HG02885 (cell line): ENCODE data around the gene MZT2A.
"Not testable (repeated sequence)": the region's sequence is repeated elsewhere in the genome, so short reads cannot be mapped to it uniquely, and the experiment has no call there.

Experiments used
- ATAC-seq: cut with Tn5 transposase; IDR thresholded peaks from one replicate; pipeline ENCODE4 v1.9.1; 2021; ENCODE audit warnings: mild to moderate bottlenecking; ENCODE audit not compliant: unreplicated experiment, poor library complexity

The MZT2A gene

DNA sequence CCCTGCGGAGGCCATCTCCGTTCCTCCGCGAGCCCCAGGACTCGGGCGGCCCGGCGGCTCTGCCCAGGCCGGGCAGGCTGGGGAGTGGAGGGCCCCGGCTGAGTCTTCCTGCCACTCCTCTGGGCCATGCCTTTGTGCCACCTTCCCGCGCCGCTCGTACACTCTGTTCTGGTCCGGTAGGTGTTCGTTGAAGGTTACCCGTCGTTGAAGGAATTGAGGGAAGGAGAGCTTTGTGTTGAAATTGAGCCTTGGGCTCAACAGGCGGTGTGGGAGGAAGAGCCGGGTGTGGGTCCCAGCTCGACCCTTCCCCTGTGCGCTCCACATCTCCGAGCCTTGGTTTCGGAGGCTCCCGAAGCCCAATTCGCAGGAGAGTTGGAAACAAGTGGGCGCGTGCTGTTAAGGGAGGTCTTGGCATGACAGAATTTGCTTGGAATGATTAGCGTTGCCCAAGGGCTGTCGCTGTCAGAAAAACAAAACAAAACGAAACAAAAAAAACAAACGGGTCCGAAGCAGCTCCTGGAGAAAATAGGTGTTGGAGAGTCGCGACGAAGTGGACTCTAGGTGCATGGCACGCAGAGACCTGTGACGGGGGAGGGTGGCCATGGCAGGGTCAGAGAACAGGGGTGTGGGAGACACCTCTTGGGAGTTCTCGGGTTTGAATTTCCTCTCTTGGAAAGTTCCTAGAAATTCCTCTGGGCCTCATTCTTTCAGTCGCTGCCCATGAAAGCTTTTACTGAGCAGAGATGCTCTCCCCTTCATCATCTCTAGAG, 1.2 kb upstream of the MZT2A start:
- peak; percentile 11 for ATAC-seq

GRCh38 chr2:131492418-131493198, 411 bp upstream of the MZT2A start:
- ATAC-seq: peak; percentile 73

GRCh38 chr2:131491469-131491836, 744 bp downstream of the MZT2A start:
- peak; percentile 11 for ATAC-seq

DNA sequence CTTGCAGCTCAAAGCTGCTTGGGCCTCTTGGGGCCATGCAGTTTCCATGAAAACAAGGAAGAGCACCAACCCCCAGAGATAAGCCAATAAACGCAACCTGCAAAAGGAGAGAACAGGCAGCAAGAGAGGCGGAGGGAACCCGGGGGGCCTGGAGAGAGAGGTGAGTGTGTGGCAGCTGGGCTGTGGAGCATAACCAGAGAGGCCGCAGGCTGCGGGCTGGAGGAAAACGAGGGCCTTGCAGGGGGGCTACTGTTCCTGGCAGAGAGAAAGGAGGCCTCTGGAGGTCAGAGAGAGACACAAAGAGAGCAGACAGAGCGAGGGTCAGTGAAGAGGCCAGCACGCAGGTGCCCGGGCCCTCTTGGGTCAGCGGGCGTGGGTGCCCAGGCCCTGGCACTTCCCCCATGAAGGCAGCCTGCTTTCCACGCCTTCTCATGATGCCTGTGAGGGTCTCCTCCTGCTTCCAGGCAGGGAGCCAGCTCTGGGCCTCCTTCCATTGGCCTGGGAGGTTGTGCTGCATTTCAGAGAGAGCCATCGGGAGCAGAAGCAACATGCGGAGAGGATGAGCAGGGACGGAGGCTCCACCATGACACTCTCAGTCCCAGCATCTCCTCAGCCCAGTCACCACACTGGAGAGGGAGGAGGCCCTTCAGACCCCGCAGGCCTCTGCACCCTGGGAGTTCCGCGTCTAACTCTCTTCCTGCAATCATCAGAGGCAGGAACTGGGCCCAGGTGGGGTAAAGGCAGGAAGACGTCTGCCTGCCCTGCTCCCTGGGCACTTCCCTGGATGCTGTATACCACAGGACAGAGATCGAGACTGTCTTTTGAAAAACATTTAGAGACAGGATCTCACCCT, 1.4 kb downstream of the MZT2A start:
- peak; percentile 14 for ATAC-seq

- ATAC-seq: no peak
Observed at GRCh38 chr2:131488306-131489205, 3.6 kb downstream of the MZT2A start.

GRCh38 chr2:131486201-131486902, 5.8 kb downstream of the MZT2A start:
- ATAC-seq: not testable (repeated sequence)

GRCh38 chr2:131484906-131485460, 7.2 kb downstream of the MZT2A start:
- not testable (repeated sequence) for ATAC-seq

DNA sequence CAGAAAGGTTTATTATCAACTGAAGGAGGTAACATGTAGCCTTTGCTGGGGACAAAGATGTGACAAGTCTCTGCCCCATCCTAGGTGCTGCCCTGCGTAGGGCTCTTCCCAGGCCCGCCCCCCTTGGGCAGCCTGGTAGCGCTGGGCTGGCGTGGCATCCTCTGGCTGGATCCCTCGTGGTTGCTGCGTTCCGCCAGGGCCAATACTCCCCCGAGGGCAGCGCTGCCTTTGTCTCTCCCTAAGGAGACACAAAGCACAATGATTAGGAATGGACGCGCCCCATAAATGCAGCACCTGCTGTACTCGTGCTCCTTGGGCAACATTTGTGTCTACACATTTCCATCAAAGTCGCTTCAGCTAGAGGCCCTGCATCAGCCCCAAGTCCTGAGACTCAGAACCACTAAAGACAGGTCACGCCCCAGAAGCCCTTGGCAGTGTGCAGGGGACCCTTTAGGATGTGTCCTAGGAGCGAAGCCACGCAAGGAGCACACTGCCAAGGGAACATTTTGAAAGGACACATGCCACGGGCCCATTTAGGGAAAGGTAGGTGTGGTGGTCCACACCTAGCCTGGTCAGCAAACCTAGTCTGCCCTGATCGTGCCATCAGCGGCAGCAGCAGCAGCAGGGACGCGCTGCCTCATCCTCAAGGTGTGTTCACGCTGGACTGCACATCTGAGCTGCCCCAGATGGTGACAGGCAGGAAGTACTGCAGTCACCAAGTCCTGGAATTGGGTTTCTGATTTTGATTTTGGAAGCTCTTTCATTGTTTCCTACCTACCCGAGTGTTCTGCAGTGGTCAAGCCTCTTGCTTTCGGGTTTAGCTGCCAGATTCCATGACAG, 8.0 kb downstream of the MZT2A start:
- not testable (repeated sequence) for ATAC-seq

GRCh38 chr2:131482506-131483155, 9.6 kb downstream of the MZT2A start:
- not testable (repeated sequence) for ATAC-seq

DNA sequence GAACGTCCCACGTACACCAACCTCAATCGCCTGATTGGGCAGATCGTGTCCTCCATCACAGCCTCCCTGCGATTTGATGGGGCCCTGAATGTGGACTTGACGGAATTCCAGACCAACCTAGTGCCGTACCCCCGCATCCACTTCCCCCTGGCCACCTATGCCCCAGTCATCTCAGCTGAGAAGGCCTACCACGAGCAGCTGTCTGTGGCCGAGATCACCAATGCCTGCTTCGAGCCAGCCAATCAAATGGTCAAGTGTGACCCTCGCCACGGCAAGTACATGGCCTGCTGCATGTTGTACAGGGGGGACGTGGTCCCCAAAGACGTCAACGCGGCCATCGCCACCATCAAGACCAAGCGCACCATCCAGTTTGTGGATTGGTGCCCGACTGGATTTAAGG, 11.8 kb downstream of the MZT2A start:
- ATAC-seq: not testable (repeated sequence)

DNA sequence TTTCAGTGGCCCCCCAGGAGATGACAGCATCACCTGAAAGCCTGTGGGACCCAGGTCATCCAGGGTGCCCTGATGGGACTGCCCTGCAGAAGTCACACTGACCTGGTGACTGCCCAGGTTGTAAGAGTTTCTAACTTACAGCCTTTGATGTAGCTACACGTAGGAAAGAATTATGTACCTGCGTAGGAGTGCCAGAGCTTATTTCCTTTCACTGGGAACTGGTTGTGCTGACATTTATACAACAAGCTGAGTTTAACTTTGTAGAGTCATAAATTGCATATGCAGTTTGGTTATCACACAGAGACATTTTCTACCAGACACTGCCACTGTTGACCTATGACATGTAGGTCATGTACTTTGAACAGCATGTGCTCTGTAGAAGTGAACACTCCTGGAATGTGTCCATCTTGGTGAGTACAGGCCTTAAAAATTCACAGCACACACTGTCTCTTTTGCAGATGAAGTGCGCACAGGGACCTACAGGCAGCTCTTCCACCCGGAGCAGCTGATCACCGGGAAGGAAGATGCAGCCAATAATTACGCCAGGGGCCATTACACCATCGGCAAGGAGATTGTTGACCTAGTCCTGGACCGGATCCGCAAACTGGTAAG, 13.2 kb downstream of the MZT2A start:
- not testable (repeated sequence) for ATAC-seq

DNA sequence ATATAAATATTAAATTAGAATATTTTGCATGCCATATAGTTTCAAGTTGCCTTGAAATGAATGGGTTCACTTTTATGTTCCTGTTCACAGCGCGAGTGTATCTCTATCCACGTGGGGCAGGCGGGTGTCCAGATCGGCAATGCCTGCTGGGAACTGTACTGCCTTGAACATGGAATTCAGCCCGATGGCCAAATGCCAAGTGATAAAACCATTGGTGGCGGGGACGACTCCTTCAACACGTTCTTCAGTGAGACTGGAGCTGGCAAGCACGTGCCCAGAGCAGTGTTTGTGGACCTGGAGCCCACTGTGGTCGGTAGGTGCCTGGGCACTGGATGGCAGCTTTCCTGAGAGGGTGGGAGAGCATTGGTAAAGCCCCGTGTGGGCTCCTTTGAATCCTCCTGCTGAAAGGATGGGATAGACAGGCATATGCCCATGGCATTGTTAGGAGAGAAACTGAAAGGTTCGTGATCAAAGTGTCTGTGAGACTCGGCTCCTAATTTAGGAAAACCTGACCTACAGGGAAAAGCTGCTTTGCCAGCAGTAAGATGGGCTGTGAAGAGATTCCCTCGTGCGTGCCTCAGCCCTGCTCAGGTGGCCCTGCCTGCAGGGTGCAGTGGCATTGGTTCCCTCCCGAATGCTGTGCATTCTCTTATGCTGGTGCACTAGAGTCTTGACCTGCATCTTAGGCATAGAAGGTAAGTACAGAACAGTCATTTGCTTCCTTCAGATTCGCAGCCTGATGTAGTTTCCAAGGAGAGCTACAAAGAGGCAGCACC, 13.9 kb downstream of the MZT2A start:
- not testable (repeated sequence) for ATAC-seq

DNA sequence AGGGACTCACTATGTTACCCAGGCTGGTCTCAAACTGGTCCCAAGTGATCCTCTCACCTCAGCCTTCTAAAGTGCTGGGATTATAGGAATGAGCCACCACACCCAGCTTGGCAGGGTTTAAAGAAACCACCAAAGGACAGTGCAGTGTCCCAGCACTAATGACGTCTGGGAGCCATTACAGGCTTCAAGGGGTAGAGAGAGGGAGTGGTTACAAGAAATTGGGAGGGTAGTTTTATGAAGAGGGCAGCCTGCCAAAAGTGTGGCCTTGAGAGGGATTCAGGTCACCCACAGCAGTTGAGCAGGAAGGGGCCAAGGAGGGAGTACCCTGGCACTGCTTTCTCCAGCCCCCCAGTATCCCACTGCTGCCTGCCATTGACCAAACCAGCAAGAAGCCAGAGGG, 15.0 kb downstream of the MZT2A start:
- ATAC-seq: not testable (repeated sequence)

GRCh38 chr2:131476363-131476762, 15.8 kb downstream of the MZT2A start:
- not testable (repeated sequence) for ATAC-seq

DNA sequence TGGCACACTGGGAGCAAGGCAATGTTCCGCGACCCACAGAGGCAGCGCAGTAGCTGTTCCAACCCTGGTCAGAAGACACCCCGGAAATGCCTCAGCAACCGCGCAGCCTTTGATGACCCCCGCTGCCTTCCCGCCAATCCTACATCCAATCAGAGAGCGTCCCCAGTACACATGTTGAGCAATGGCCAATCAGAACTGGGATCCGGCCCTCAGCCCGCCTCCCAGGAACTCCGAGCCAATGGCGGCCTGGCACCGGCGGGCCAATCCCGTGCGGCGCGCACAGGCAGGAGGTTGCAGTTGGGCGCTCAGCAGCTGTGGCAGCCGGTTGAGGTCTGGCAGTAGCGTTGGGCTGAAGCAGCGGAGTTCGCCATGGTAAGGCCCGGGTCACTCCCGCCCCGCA, 16.4 kb downstream of the MZT2A start, which contains the start of gene TUBA3D:
TUBA3D (plus strand) TSS at position 289 of the 400 bp plus-strand sequence; CDS start at position 370, 81 bp downstream.
- ATAC-seq: no peak

GRCh38 chr2:131473266-131473665, 18.9 kb downstream of the MZT2A start:
- ATAC-seq: not testable (repeated sequence)
